SK-N-SH treated with all-trans-retinoic acid at 6 μM for 48 hours (cell line): ENCODE measurements around the gene B4GALT2.

Experiments
- ATAC-seq: fragments of 200-7000 bp; cut with Tn5 transposase; 3 replicates; pipeline ENCODE4 v1.9.1; 2020; ENCODE audit warnings: mild to moderate bottlenecking, moderate library complexity
- ARNTL ChIP-seq: fragments of 450-650 bp; formaldehyde crosslinking; IDR thresholded peaks from 2 replicates; pipeline ENCODE4 v1.5.0; 2020; ENCODE audit warnings: low read depth, mild to moderate bottlenecking, moderate library complexity, borderline replicate concordance
- BACH2 ChIP-seq: fragments of 250-450 bp; sonication (Bioruptor Pico); IDR thresholded peaks from 2 replicates; pipeline ENCODE4 v1.9.0; 2021; ENCODE audit warnings: mild to moderate bottlenecking, borderline replicate concordance
- CSDC2 ChIP-seq: fragments of 250-450 bp; sonication (Bioruptor Pico); IDR thresholded peaks from 2 replicates; pipeline ENCODE4 v1.5.0; 2020; ENCODE audit warnings: mild to moderate bottlenecking, moderate library complexity
- ESRRG ChIP-seq: fragments of 250-450 bp; sonication (Bioruptor Pico); IDR thresholded peaks from 2 replicates; pipeline ENCODE4 v1.6.1; 2021; ENCODE audit warnings: mild to moderate bottlenecking
- GLIS3 ChIP-seq: fragments of 250-450 bp; sonication (Bioruptor Pico); IDR thresholded peaks from 2 replicates; pipeline ENCODE4 v1.5.0; 2020; ENCODE audit warnings: mild to moderate bottlenecking, moderate library complexity
- ISL1 ChIP-seq: fragments of 250-450 bp; sonication (Bioruptor Pico); IDR thresholded peaks from 2 replicates; pipeline ENCODE4 v2.1.2; 2022; ENCODE audit warnings: mild to moderate bottlenecking, moderate library complexity
- OSR1 ChIP-seq: fragments of 250-450 bp; sonication (Bioruptor Pico); IDR thresholded peaks from 2 replicates; pipeline ENCODE4 v1.8.0; 2022; ENCODE audit warnings: moderate library complexity, mild to moderate bottlenecking, inconsistent platforms
- PPARA ChIP-seq: fragments of 250-450 bp; sonication (Bioruptor Pico); IDR thresholded peaks from 2 replicates; pipeline ENCODE4 v1.5.0; 2020; ENCODE audit warnings: mild to moderate bottlenecking, borderline replicate concordance
- RARB ChIP-seq: fragments of 250-450 bp; sonication (Bioruptor Pico); IDR thresholded peaks from 2 replicates; pipeline ENCODE4 v1.8.0; 2021; ENCODE audit warnings: mild to moderate bottlenecking, moderate library complexity
- SNAI2 ChIP-seq: fragments of 250-450 bp; sonication (Bioruptor Pico); IDR thresholded peaks from 2 replicates; pipeline ENCODE4 v1.5.0; 2020; ENCODE audit warnings: mild to moderate bottlenecking, moderate library complexity
- TCF4 ChIP-seq: fragments of 250-450 bp; sonication (Bioruptor Pico); IDR thresholded peaks from 2 replicates; pipeline ENCODE4 v1.8.0; 2021; ENCODE audit warnings: mild to moderate bottlenecking, moderate library complexity, borderline replicate concordance
- TOX ChIP-seq: fragments of 250-450 bp; sonication (Bioruptor Pico); IDR thresholded peaks from 2 replicates; pipeline ENCODE4 v1.8.0; 2021; ENCODE audit warnings: mild to moderate bottlenecking, moderate library complexity, borderline replicate concordance
- ZC3H10 ChIP-seq: fragments of 250-450 bp; sonication (Bioruptor Pico); IDR thresholded peaks from 2 replicates; pipeline ENCODE4 v1.5.1; 2021; ENCODE audit warnings: mild to moderate bottlenecking, moderate library complexity
- ZFP3 ChIP-seq: fragments of 250-450 bp; sonication (Bioruptor Pico); IDR thresholded peaks from 2 replicates; pipeline ENCODE4 v1.5.0; 2020; ENCODE audit warnings: mild to moderate bottlenecking, moderate library complexity
- ZFP30 ChIP-seq: fragments of 450-650 bp; formaldehyde crosslinking; IDR thresholded peaks from 2 replicates; pipeline ENCODE4 v1.5.0; 2022; ENCODE audit warnings: mild to moderate bottlenecking, moderate library complexity
- ZNF565 ChIP-seq: fragments of 450-650 bp; formaldehyde crosslinking; conservative IDR thresholded peaks from 2 replicates; pipeline ENCODE4 v1.5.0; 2020; ENCODE audit warnings: low read depth, mild to moderate bottlenecking, moderate library complexity
- ZNF70 ChIP-seq: fragments of 450-650 bp; formaldehyde crosslinking; IDR thresholded peaks from 2 replicates; pipeline ENCODE4 v1.5.0; 2020; ENCODE audit warnings: mild to moderate bottlenecking, moderate library complexity
- ZNF8 ChIP-seq: fragments of 450-650 bp; formaldehyde crosslinking; IDR thresholded peaks from 2 replicates; pipeline ENCODE4 v1.5.0; 2020; ENCODE audit warnings: mild to moderate bottlenecking, moderate library complexity
- TF ChIP-seq, protein P1 (sequence below): fragments of 250-450 bp; sonication (Bioruptor Pico); IDR thresholded peaks from 2 replicates; pipeline ENCODE4 v1.5.1; 2020; ENCODE audit warnings: low read depth, mild to moderate bottlenecking, moderate library complexity
- TF ChIP-seq, protein P2 (sequence below): fragments of 250-450 bp; sonication (Bioruptor Pico); IDR thresholded peaks from 2 replicates; pipeline ENCODE4 v1.8.0; 2020; ENCODE audit warnings: mild to moderate bottlenecking, moderate library complexity, borderline replicate concordance
- TF ChIP-seq, protein P3 (sequence below): fragments of 250-450 bp; sonication (Bioruptor Pico); IDR thresholded peaks from 2 replicates; pipeline ENCODE4 v1.8.0; 2021; ENCODE audit warnings: low read depth, mild to moderate bottlenecking, moderate library complexity, borderline replicate concordance
- TF ChIP-seq, protein P4 (sequence below): fragments of 250-450 bp; sonication (Bioruptor Pico); IDR thresholded peaks from 2 replicates; pipeline ENCODE4 v1.5.1; 2021; ENCODE audit warnings: mild to moderate bottlenecking, moderate library complexity
- TF ChIP-seq, protein P5 (sequence below): fragments of 250-450 bp; sonication (Bioruptor Pico); IDR thresholded peaks from 2 replicates; pipeline ENCODE4 v1.5.0; 2020; ENCODE audit warnings: mild to moderate bottlenecking, moderate library complexity

The B4GALT2 gene

DNA sequence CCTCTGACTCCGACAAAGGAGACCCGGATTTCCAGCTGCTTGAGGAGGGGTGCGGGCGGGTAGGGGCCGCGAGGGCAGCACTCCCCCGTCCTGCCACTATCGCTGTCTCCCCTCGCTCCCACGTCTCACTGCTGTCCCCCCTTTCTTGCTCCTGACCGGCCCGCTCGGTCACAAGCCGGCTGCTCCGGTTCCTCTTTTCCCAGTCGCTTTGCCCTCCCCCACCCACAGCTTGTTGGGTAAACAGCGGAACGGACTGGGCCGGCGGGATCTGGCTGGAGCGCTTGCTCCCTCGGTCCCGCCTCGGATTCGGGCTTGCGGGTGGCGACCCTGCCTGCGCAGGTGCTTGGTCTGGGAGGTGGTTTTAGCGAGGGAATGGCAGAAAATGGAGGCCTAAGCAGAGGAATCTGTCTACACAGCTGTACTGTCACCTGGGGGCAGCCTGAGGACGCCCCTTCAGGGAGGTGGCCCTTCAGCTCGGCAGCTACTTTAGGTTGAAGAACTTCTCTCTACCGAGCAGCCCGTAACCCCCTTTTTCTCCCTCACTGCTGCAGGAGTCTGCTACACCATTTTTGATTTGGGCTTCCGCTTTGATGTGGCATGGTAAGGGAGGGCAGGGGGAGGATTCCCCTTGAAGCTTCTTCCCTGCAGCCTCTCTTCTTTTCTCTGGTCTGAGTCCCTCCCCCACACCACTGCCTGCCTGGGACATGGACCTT lies 3.6 kb upstream of the B4GALT2 start:
- TF ChIP-seq, protein P1, sequence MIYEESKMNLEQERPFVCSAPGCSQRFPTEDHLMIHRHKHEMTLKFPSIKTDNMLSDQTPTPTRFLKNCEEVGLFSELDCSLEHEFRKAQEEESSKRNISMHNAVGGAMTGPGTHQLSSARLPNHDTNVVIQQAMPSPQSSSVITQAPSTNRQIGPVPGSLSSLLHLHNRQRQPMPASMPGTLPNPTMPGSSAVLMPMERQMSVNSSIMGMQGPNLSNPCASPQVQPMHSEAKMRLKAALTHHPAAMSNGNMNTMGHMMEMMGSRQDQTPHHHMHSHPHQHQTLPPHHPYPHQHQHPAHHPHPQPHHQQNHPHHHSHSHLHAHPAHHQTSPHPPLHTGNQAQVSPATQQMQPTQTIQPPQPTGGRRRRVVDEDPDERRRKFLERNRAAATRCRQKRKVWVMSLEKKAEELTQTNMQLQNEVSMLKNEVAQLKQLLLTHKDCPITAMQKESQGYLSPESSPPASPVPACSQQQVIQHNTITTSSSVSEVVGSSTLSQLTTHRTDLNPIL (CRISPR knock-in tag) = no peak
- TF ChIP-seq ZC3H10 (CRISPR knock-in tag) = no peak
- TF ChIP-seq ESRRG (CRISPR knock-in tag) = no peak
- TF ChIP-seq, protein P2, sequence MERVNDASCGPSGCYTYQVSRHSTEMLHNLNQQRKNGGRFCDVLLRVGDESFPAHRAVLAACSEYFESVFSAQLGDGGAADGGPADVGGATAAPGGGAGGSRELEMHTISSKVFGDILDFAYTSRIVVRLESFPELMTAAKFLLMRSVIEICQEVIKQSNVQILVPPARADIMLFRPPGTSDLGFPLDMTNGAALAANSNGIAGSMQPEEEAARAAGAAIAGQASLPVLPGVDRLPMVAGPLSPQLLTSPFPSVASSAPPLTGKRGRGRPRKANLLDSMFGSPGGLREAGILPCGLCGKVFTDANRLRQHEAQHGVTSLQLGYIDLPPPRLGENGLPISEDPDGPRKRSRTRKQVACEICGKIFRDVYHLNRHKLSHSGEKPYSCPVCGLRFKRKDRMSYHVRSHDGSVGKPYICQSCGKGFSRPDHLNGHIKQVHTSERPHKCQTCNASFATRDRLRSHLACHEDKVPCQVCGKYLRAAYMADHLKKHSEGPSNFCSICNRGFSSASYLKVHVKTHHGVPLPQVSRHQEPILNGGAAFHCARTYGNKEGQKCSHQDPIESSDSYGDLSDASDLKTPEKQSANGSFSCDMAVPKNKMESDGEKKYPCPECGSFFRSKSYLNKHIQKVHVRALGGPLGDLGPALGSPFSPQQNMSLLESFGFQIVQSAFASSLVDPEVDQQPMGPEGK = no peak
- TF ChIP-seq, protein P3, sequence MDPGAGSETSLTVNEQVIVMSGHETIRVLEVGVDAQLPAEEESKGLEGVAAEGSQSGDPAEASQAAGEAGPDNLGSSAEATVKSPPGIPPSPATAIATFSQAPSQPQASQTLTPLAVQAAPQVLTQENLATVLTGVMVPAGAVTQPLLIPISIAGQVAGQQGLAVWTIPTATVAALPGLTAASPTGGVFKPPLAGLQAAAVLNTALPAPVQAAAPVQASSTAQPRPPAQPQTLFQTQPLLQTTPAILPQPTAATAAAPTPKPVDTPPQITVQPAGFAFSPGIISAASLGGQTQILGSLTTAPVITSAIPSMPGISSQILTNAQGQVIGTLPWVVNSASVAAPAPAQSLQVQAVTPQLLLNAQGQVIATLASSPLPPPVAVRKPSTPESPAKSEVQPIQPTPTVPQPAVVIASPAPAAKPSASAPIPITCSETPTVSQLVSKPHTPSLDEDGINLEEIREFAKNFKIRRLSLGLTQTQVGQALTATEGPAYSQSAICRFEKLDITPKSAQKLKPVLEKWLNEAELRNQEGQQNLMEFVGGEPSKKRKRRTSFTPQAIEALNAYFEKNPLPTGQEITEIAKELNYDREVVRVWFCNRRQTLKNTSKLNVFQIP (CRISPR knock-in tag) = no peak
- no peak for TF ChIP-seq CSDC2 (CRISPR knock-in tag)
- TF ChIP-seq ZFP3 = no peak
- TF ChIP-seq PPARA (CRISPR knock-in tag) = no peak
- TF ChIP-seq ZNF8 (CRISPR knock-in tag) = no peak
- no peak for TF ChIP-seq SNAI2 (CRISPR knock-in tag)
- TF ChIP-seq ZFP30 (CRISPR knock-in tag) = no peak
- no peak for TF ChIP-seq TOX (CRISPR knock-in tag)
- TF ChIP-seq ZNF70 (CRISPR knock-in tag) = no peak
- no peak for TF ChIP-seq RARB (CRISPR knock-in tag)
- ATAC-seq = peak; percentile 15

DNA sequence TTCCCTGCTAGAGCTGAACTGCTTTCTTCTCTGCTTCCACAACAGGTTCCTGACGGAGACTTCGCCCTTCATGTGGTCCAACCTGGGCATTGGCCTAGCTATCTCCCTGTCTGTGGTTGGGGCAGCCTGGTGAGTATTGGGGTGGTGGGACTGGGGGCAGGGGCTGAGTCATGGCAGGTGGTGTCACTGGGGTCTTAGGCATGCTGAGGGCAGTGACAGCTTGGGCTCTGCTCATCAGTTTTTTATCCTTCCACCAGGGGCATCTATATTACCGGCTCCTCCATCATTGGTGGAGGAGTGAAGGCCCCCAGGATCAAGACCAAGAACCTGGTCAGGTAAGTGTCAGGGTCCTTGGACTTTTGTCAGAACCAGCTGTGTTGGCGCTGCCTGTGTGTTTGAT lies 3.0 kb upstream of the B4GALT2 start:
- TF ChIP-seq ZFP3 = no peak
- no peak for TF ChIP-seq RARB (CRISPR knock-in tag)
- no peak for TF ChIP-seq ZFP30 (CRISPR knock-in tag)
- TF ChIP-seq ZC3H10 (CRISPR knock-in tag) = no peak
- no peak for TF ChIP-seq ZNF70 (CRISPR knock-in tag)
- TF ChIP-seq, protein P1 (CRISPR knock-in tag) = no peak
- TF ChIP-seq ARNTL = no peak
- no peak for TF ChIP-seq GLIS3
- TF ChIP-seq ZNF565 (CRISPR knock-in tag) = no peak
- TF ChIP-seq, protein P4, sequence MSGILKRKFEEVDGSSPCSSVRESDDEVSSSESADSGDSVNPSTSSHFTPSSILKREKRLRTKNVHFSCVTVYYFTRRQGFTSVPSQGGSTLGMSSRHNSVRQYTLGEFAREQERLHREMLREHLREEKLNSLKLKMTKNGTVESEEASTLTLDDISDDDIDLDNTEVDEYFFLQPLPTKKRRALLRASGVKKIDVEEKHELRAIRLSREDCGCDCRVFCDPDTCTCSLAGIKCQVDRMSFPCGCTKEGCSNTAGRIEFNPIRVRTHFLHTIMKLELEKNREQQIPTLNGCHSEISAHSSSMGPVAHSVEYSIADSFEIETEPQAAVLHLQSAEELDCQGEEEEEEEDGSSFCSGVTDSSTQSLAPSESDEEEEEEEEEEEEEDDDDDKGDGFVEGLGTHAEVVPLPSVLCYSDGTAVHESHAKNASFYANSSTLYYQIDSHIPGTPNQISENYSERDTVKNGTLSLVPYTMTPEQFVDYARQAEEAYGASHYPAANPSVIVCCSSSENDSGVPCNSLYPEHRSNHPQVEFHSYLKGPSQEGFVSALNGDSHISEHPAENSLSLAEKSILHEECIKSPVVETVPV (CRISPR knock-in tag) = no peak
- TF ChIP-seq TCF4 (CRISPR knock-in tag) = no peak
- TF ChIP-seq, protein P2 = no peak
- TF ChIP-seq SNAI2 (CRISPR knock-in tag) = no peak
- TF ChIP-seq CSDC2 (CRISPR knock-in tag) = no peak
- no peak for TF ChIP-seq ESRRG (CRISPR knock-in tag)
- no peak for TF ChIP-seq BACH2
- TF ChIP-seq TOX (CRISPR knock-in tag) = no peak
- no peak for TF ChIP-seq ZNF8 (CRISPR knock-in tag)
- no peak for ATAC-seq

DNA sequence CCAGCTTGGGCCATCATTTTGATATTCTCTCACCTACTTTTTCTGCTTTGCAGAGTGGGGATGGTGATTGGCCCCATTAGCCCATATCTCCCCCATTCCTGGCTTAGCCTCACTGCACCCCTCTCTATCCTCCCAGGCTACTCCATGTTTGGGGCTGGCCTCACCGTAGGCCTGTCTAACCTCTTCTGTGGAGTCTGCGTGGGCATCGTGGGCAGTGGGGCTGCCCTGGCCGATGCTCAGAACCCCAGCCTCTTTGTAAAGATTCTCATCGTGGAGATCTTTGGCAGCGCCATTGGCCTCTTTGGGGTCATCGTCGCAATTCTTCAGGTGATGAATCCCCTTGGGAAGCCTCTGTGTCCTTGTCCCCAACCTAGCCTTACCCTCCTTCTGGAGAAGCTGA lies 2.1 kb upstream of the B4GALT2 start:
- no peak for ATAC-seq
- TF ChIP-seq OSR1 (CRISPR knock-in tag) (no peak), ARNTL (no peak), PPARA (CRISPR knock-in tag) (no peak), ZC3H10 (CRISPR knock-in tag) (no peak), SNAI2 (CRISPR knock-in tag) (no peak), ISL1 (CRISPR knock-in tag) (no peak), ZNF565 (CRISPR knock-in tag) (no peak), BACH2 (no peak), TOX (CRISPR knock-in tag) (no peak), ZNF8 (CRISPR knock-in tag) (no peak)
- TF ChIP-seq, protein P5, sequence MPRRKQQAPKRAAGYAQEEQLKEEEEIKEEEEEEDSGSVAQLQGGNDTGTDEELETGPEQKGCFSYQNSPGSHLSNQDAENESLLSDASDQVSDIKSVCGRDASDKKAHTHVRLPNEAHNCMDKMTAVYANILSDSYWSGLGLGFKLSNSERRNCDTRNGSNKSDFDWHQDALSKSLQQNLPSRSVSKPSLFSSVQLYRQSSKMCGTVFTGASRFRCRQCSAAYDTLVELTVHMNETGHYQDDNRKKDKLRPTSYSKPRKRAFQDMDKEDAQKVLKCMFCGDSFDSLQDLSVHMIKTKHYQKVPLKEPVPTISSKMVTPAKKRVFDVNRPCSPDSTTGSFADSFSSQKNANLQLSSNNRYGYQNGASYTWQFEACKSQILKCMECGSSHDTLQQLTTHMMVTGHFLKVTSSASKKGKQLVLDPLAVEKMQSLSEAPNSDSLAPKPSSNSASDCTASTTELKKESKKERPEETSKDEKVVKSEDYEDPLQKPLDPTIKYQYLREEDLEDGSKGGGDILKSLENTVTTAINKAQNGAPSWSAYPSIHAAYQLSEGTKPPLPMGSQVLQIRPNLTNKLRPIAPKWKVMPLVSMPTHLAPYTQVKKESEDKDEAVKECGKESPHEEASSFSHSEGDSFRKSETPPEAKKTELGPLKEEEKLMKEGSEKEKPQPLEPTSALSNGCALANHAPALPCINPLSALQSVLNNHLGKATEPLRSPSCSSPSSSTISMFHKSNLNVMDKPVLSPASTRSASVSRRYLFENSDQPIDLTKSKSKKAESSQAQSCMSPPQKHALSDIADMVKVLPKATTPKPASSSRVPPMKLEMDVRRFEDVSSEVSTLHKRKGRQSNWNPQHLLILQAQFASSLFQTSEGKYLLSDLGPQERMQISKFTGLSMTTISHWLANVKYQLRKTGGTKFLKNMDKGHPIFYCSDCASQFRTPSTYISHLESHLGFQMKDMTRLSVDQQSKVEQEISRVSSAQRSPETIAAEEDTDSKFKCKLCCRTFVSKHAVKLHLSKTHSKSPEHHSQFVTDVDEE (CRISPR knock-in tag) = no peak
